Tibial nerve (tissue), 4 donors: ENCODE data around the gene EXOG.

Source experiments
- EP300 ChIP-seq, 2 donors: sonication (generic); formaldehyde crosslinking; IDR thresholded peaks; one replicate each; pipeline ENCODE4 v1.6.1; 2017; ENCODE audit warnings: antibody characterized with exemption in 2 of 2, mild to moderate bottlenecking in 1 of 2
- TF ChIP-seq, protein P1 (sequence below), 5 experiments: fragments of 200-600 bp in 3 of 5; fragments of 450-650 bp in 2 of 5; sonication (generic) in 3 of 5; IDR thresholded peaks; one replicate each; pipeline ENCODE4 v1.5.1; 2016 to 2019; ENCODE audit warnings: antibody characterized with exemption in 5 of 5, mild to moderate bottlenecking in 3 of 5, moderate library complexity in 2 of 5

DNA sequence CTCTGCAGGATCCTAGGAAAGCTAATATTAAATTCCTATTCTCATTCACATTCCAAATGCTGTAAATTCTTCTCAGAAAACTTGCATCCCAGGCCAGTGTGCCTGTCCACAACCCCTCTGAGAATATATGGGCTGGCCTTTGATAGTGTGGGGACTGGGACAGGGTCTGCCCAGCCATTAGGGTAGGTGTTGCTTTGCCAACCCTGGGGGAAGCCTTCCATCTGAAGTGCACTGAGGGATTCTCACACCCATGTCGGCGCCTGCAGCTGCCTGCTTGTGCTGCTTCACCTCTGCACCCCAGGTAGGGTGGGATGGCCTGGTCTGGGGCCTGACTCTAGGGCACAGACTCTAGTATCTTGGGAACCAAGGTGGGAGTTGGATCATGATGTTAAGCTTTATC lies 15.2 kb upstream of the EXOG start:
- TF ChIP-seq, protein P1, sequence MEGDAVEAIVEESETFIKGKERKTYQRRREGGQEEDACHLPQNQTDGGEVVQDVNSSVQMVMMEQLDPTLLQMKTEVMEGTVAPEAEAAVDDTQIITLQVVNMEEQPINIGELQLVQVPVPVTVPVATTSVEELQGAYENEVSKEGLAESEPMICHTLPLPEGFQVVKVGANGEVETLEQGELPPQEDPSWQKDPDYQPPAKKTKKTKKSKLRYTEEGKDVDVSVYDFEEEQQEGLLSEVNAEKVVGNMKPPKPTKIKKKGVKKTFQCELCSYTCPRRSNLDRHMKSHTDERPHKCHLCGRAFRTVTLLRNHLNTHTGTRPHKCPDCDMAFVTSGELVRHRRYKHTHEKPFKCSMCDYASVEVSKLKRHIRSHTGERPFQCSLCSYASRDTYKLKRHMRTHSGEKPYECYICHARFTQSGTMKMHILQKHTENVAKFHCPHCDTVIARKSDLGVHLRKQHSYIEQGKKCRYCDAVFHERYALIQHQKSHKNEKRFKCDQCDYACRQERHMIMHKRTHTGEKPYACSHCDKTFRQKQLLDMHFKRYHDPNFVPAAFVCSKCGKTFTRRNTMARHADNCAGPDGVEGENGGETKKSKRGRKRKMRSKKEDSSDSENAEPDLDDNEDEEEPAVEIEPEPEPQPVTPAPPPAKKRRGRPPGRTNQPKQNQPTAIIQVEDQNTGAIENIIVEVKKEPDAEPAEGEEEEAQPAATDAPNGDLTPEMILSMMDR (IDR thresholded peaks at IDR 0.05), result no peak
- no peak for TF ChIP-seq EP300 (IDR thresholded peaks at IDR 0.05)
